Ectodermal cell (in vitro differentiated cells): ENCODE results near the gene FXYD7.

Experiments used
- H3K27ac ChIP-seq: 2 replicates; pipeline ENCODE4 v1.7.0; 2013; ENCODE audit warnings: mild to moderate bottlenecking, low read depth, low read length; ENCODE audit not compliant: insufficient read depth, poor library complexity, severe bottlenecking
- H3K27me3 ChIP-seq: 2 replicates; pipeline ENCODE4 v1.7.0; 2013; ENCODE audit warnings: mild to moderate bottlenecking, low read length; ENCODE audit not compliant: insufficient read depth, control insufficient read depth, poor library complexity, severe bottlenecking
- H3K36me3 ChIP-seq: one replicate; pipeline ENCODE4 v1.7.0; 2013; ENCODE audit warnings: low read length; ENCODE audit not compliant: control insufficient read depth, insufficient read depth
- H3K4me1 ChIP-seq: one replicate; pipeline ENCODE4 v1.7.0; 2013; ENCODE audit warnings: low read length; ENCODE audit not compliant: control insufficient read depth, insufficient read depth
- H3K4me3 ChIP-seq: 2 replicates; pipeline ENCODE4 v1.7.0; 2013; ENCODE audit warnings: low read depth, low read length, control low read depth; ENCODE audit not compliant: insufficient read depth
- H3K9me3 ChIP-seq: 2 replicates; pipeline ENCODE4 v1.7.0; 2013; ENCODE audit warnings: mild to moderate bottlenecking, low read length, moderate library complexity; ENCODE audit not compliant: control insufficient read depth
- WGBS, 2 experiments: methylation state at CpG; one replicate each; pipeline ENCODE4 v1.1.7; 2013; ENCODE audit warnings: missing lambda C conversion rate in 2 of 2; 5-methylcytosine and 5-hydroxymethylcytosine counted together

FXYD7 gene

DNA sequence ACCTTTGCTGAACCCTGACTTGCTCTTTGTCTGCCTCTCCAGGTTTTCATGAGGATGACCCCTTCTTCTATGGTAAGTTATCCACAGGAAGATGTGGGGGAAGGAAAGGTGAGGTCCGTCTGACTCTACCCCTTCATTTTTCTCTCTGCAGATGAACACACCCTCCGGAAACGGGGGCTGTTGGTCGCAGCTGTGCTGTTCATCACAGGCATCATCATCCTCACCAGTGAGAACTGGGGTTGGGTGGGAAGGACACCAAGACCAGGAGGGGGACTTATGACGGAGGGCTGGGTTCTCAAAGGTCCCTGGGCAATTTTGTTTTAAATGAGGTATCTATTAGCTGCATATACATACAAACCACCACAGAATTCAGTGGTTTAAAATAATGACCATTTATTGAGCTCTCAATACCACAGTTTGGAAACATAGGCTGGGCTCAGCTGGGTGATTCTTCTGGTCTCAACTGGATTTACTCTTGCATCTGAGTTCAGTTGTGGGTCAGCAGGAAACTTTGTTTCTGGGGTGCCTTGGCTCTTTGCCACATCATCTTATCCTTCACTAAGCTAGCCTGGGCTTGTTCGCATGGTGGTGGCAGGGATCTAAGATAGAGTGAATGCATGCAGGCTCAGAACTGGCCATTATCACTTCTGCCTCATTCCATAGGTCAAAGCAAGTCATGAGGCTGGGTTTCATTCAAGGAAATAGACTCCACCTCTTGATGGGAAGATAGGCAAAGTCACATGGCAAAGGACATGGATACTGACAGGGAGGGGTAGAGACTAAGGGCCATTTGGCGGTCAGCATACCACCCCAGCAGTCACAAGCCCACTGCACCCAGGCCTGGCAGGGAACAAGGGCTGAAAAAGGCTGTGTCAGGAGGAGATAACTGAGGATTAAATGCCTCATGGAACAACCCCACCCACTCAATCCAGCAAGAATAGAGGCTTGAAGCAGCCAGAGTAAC lies 23.3 kb downstream of the FXYD7 start:
- no peaks in the 10 kb centered on the region for H3K27me3 ChIP-seq
- H3K9me3 ChIP-seq = no peaks in the 10 kb centered on the region
- no peaks in the 10 kb centered on the region for H3K4me1 ChIP-seq
- 94 to 97% methylated on average over 6 to 7 of the region's 7 CpGs for WGBS, 2 experiments
- H3K4me3 ChIP-seq = no peak overlapping the region
- peaks cover 16% of the 10 kb centered on the region for H3K36me3 ChIP-seq
- no peak overlapping the region for H3K27ac ChIP-seq

DNA sequence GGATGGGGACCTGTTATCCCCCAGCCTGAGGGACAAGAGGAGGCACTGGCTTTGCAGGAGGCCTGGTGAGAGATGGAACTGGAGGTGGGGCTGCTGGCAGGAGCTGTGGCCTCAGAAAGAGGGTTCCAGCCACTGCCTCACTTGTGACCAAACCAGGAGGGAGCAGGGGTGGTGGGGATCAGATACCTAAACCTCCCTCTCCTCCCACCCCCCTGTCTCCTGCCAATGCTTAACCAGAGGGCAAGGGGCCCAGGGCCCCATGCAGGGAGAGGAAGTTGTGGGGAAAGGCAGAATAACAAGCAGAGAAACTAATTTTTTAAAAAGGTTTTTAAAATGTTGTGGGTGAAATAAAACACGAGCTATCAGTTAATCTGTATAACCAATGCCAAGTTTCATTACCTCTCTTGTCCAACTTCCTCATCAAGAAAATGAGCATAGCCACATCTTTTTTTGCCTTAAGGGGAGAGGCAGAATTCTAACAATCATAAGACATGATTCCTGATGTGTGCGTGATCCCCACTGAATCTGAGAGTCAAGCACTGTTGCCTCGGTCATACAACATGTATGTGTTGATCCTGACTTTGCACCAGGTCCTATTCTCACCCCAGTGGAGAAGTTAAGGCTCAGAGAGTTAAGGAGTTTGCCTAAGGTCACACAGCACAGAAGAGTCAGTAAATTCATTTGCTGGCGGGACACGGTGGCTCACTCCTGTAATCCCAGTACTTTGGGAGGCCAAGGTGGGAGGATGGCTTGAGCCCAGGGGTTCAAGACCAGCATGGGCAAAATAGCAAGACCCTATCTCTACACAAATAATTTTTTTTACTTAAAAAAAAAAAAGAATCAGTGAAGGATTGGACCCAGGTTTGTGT lies 24.4 kb downstream of the FXYD7 start:
- H3K4me1 ChIP-seq = no peaks in the 10 kb centered on the region
- H3K27ac ChIP-seq = no peak overlapping the region
- H3K9me3 ChIP-seq = no peaks in the 10 kb centered on the region
- peaks cover 16% of the 10 kb centered on the region for H3K36me3 ChIP-seq
- no peaks in the 10 kb centered on the region for H3K27me3 ChIP-seq
- WGBS, 2 experiments = 89 to 90% methylated on average over 5 of the region's 5 CpGs
- H3K4me3 ChIP-seq = no peak overlapping the region

DNA sequence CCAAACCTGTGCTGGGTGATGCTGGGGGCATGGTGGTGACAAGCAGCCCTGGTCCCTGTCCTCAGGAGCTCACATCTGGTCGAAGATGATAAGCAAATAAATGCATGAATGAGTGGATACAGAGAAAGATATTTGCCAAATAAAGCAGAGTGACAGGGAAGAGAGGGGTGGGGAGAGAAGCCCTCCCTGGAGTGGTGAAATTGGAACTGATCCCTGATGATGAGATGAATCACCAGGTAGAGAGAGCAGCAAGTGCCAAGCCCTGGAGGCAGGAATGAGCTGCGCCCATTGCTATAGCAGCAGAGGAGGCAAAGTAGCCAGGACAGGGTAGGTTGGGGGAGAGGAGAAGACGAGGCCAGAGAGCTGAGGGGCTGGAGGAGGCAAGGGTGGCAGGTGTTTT lies 25.1 kb downstream of the FXYD7 start:
- H3K27me3 ChIP-seq = no peaks in the 10 kb centered on the region
- H3K9me3 ChIP-seq = no peaks in the 10 kb centered on the region
- peaks cover 16% of the 10 kb centered on the region for H3K36me3 ChIP-seq
- no peaks in the 10 kb centered on the region for H3K4me1 ChIP-seq
- no peak overlapping the region for H3K27ac ChIP-seq
- H3K4me3 ChIP-seq = no peak overlapping the region
- 88 to 89% methylated on average over 3 of the region's 3 CpGs for WGBS, 2 experiments

DNA sequence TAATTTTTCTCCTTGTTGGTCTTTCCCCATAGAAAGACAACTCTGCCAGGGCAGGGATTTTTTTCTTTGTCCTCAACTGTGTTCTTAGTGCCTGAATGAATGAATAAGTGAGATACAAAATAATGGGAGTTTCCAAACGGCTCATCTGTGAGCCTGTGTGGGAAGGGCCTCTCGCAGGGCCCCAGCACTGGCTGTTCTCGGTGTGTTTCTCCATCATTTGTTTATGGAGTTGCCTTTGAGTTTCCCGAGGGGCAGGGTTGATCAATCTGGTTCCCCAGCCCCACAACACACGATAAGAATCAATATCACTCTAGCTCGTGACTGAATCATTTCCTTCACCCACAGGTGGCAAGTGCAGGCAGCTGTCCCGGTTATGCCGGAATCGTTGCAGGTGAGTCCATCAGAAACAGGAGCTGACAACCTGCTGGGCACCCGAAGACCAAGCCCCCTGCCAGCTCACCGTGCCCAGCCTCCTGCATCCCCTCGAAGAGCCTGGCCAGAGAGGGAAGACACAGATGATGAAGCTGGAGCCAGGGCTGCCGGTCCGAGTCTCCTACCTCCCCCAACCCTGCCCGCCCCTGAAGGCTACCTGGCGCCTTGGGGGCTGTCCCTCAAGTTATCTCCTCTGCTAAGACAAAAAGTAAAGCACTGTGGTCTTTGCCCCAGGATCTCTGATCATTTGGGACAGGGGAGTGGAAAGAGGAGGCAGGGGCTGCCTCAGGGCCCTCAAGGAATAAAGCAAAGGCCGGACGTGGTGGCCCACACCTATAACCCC lies 26.4 kb downstream of the FXYD7 start:
- Histone ChIP-seq H3K4me1 (no peaks in the 10 kb centered on the region), H3K9me3 (no peaks in the 10 kb centered on the region), H3K4me3 (no peak overlapping the region), H3K36me3 (peaks cover 10% of the 10 kb centered on the region), H3K27ac (no peak overlapping the region), H3K27me3 (no peaks in the 10 kb centered on the region)
- WGBS, 2 experiments = 85 to 86% methylated on average over 18 of the region's 18 CpGs

DNA sequence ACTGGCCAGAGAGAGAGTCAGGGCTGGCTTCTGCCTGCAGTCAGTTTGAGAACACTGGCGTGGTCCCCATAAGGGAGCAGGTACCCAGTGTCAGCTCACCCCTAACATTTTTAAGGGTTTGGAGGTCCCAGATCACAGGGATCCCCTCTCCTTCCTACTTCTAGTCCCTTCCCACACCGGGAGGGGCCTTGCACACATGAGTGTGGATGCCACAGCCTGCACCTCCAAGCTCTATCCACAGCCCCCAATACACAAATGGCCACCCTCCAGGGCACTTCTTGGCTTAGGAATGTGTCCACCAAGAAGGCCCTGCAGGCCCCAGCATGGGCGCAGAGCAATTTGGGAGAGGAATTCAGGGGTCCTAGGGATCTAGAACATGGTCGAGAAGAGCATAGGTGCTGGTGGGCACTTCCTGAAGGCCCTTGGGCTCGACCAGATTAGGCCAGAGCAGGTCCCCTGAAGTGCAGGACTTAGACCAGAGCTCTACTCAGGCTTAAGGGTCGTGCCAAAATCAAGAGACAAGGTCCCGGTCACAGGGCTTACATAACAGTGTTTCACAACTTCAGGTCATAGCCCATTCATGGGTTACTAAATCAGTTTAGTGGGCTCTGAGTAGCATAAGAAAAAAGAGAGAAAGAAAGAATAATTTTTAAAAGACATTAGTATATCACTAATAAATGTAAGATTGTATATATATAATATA lies 27.5 kb downstream of the FXYD7 start:
- peaks cover 4% of the 10 kb centered on the region for H3K36me3 ChIP-seq
- no peaks in the 10 kb centered on the region for H3K9me3 ChIP-seq
- H3K27me3 ChIP-seq = no peaks in the 10 kb centered on the region
- H3K4me1 ChIP-seq = no peaks in the 10 kb centered on the region
- no peak overlapping the region for H3K27ac ChIP-seq
- 92% methylated on average over 7 of the region's 7 CpGs for WGBS, 2 experiments
- no peak overlapping the region for H3K4me3 ChIP-seq

- Histone ChIP-seq H3K4me3 (no peak overlapping the region), H3K4me1 (peaks cover 5% of the 10 kb centered on the region), H3K36me3 (no peaks in the 10 kb centered on the region), H3K9me3 (no peaks in the 10 kb centered on the region), H3K27me3 (no peaks in the 10 kb centered on the region), H3K27ac (no peak overlapping the region)
- 93 to 96% methylated on average over 3 of the region's 3 CpGs for WGBS, 2 experiments
Measured at GRCh38 chr19:35171730-35172129, 28.7 kb downstream of the FXYD7 start.

DNA sequence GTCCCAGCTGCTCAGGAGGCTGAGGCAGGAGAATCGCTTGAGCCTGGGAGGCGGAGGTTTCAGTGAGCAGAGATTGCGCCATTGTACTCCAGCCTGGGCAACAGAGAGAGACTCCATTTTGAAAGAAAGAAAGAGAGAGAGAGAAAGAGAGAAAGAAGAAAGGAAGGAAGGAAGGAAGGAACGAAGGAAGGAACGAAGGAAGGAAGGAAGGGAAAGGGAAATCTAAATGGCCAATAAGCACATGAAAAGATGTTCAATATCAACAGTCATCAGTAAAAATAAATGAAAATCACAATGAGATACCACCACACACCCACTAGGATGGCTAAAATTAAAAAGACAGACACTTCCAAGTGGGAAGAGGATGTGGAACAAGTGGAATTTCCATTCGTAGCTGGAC lies 31.2 kb downstream of the FXYD7 start:
- no peaks in the 10 kb centered on the region for H3K27me3 ChIP-seq
- no peaks in the 10 kb centered on the region for H3K9me3 ChIP-seq
- H3K27ac ChIP-seq = no peak overlapping the region
- no peak overlapping the region for H3K4me3 ChIP-seq
- no peaks in the 10 kb centered on the region for H3K36me3 ChIP-seq
- peaks cover 5% of the 10 kb centered on the region for H3K4me1 ChIP-seq
- 88 to 94% methylated on average over 6 of the region's 6 CpGs for WGBS, 2 experiments

DNA sequence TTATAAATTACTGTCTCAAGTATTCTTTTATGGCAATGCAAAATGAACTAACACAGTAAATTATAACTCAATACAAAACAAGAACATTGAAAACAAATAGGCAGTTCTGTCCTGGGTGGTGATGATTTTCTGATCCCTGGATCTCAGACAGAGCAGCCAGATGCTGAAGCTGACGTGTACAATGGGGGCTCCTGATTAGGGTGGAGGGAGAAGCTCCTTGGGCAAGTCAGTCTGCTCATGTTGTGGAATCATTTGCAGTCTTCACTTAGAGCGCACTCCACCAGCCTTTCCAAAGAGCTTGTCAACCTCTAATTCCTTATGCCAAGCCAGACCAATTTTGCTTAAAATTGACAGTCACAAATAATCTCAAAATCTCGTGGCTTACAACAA lies 33.1 kb downstream of the FXYD7 start:
- Histone ChIP-seq H3K27ac (no peak overlapping the region), H3K27me3 (no peaks in the 10 kb centered on the region), H3K36me3 (no peaks in the 10 kb centered on the region), H3K4me1 (peaks cover 5% of the 10 kb centered on the region), H3K4me3 (no peak overlapping the region), H3K9me3 (no peaks in the 10 kb centered on the region)
- WGBS, 2 experiments = 89 to 92% methylated on average over 3 of the region's 3 CpGs

- Histone ChIP-seq H3K4me1 (peaks cover 5% of the 10 kb centered on the region), H3K27ac (no peak overlapping the region), H3K4me3 (no peak overlapping the region), H3K27me3 (no peaks in the 10 kb centered on the region), H3K9me3 (no peaks in the 10 kb centered on the region), H3K36me3 (no peaks in the 10 kb centered on the region)
- 85 to 92% methylated on average over 7 of the region's 7 CpGs for WGBS, 2 experiments
Measured at GRCh38 chr19:35177377-35178274, 34.6 kb downstream of the FXYD7 start.
